ENCODE measurements around the gene GARS1.

- TF ChIP-seq RXRA (IDR thresholded peaks at IDR 0.05) = no peak
- TF ChIP-seq, protein P1, sequence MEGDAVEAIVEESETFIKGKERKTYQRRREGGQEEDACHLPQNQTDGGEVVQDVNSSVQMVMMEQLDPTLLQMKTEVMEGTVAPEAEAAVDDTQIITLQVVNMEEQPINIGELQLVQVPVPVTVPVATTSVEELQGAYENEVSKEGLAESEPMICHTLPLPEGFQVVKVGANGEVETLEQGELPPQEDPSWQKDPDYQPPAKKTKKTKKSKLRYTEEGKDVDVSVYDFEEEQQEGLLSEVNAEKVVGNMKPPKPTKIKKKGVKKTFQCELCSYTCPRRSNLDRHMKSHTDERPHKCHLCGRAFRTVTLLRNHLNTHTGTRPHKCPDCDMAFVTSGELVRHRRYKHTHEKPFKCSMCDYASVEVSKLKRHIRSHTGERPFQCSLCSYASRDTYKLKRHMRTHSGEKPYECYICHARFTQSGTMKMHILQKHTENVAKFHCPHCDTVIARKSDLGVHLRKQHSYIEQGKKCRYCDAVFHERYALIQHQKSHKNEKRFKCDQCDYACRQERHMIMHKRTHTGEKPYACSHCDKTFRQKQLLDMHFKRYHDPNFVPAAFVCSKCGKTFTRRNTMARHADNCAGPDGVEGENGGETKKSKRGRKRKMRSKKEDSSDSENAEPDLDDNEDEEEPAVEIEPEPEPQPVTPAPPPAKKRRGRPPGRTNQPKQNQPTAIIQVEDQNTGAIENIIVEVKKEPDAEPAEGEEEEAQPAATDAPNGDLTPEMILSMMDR (IDR thresholded peaks at IDR 0.05; ENCODE audit: low read depth, low read length, missing input control) = no peak
Measured at GRCh38 chr7:30553546-30553945, 41.1 kb upstream of the GARS1 start.
